IMR-90 (cell line): ENCODE measurements around the gene FDXR. TPM values are rescaled to one million over a fixed set of nuclear protein-coding genes. Genes with fewer than 3 reads are reported as not detected.
A peak's percentile ranks its signal among the peaks of the same experiment; 100 is the strongest.

Experiments
- ATAC-seq: fragments of 200-7000 bp; cut with Tn5 transposase; 2 replicates; pipeline ENCODE4 v1.9.1; 2020; ENCODE audit warnings: low read depth, mild to moderate bottlenecking, moderate library complexity
- BruUV-seq: library from RNA; stranded (reverse); fragments of 400-500 nt; replicated peaks from 2 replicates; lab custom pipeline; 2021; lab: Mats Ljungman, UMichigan
- CTCF ChIA-PET: fragments of 300-600 bp; formaldehyde crosslinking; extraction: SDS; loops from one replicate; lab custom pipeline; 2021; ENCODE audit warnings: antibody characterized with exemption; lab: Yijun Ruan, JAX
- POLR2A ChIA-PET: fragments of 300-600 bp; sonication (Branson Sonifier 250); formaldehyde crosslinking; loops from one replicate; lab custom pipeline; 2022; ENCODE audit warnings: antibody characterized with exemption; ENCODE audit not compliant: unreplicated experiment; lab: Charles Lee
- DNase-seq: peaks from one replicate; pipeline ENCODE4 v3.0.0; 2013
- H2AFZ ChIP-seq: replicated peaks from 2 replicates; pipeline ENCODE3; 2013; ENCODE audit warnings: low read length, mild to moderate bottlenecking; ENCODE audit not compliant: poor library complexity
- H2AK5ac ChIP-seq: 2 replicates; pipeline ENCODE4 v1.6.1; 2013; ENCODE audit warnings: low read depth, low read length, inconsistent platforms
- H2AK9ac ChIP-seq: replicated peaks from 2 replicates; pipeline ENCODE3; 2013; ENCODE audit warnings: mild to moderate bottlenecking, low read depth, low read length, moderate library complexity; ENCODE audit not compliant: poor library complexity
- H2BK120ac ChIP-seq: 2 replicates; pipeline ENCODE4 v1.6.1; 2013; ENCODE audit warnings: low read depth, low read length, inconsistent platforms
- H2BK15ac ChIP-seq: 3 replicates; pipeline ENCODE4 v1.6.1; 2013; ENCODE audit warnings: low read depth, low read length, inconsistent platforms
- H2BK20ac ChIP-seq: 2 replicates; pipeline ENCODE4 v1.6.1; 2013; ENCODE audit warnings: low read depth, mild to moderate bottlenecking, inconsistent platforms, low read length, moderate library complexity
- H2BK5ac ChIP-seq: 2 replicates; pipeline ENCODE4 v1.6.1; 2013; ENCODE audit warnings: mild to moderate bottlenecking, low read depth, low read length, inconsistent platforms; ENCODE audit not compliant: poor library complexity, severe bottlenecking
- H3K14ac ChIP-seq: replicated peaks from 2 replicates; pipeline ENCODE4 v1.6.1; 2013; ENCODE audit warnings: low read depth, low read length, inconsistent platforms
- H3K18ac ChIP-seq: 2 replicates; pipeline ENCODE4 v1.6.1; 2013; ENCODE audit warnings: low read depth, low read length, control low read depth
- H3K23ac ChIP-seq: 2 replicates; pipeline ENCODE4 v1.6.1; 2013; ENCODE audit warnings: low read depth, low read length, inconsistent platforms
- H3K27ac ChIP-seq: 2 replicates; pipeline ENCODE4 v1.5.1; 2013; ENCODE audit warnings: mild to moderate bottlenecking, control low read depth, low read length; ENCODE audit not compliant: insufficient read depth
- H3K27me3 ChIP-seq: 2 replicates; pipeline ENCODE4 v1.6.1; 2013; ENCODE audit warnings: low read length; ENCODE audit not compliant: control insufficient read depth, insufficient read depth
- H3K36me3 ChIP-seq: 2 replicates; pipeline ENCODE4 v1.6.1; 2013; ENCODE audit warnings: low read length, mixed read lengths; ENCODE audit not compliant: control insufficient read depth, insufficient read depth
- H3K4ac ChIP-seq: 2 replicates; pipeline ENCODE4 v1.6.1; 2013; ENCODE audit warnings: low read depth, low read length, inconsistent platforms
- H3K4me1 ChIP-seq: 2 replicates; pipeline ENCODE4 v1.6.1; 2013; ENCODE audit warnings: low read length, mixed read lengths; ENCODE audit not compliant: control insufficient read depth, insufficient read depth
- H3K4me2 ChIP-seq: 2 replicates; pipeline ENCODE4 v1.6.1; 2013; ENCODE audit warnings: low read depth, mild to moderate bottlenecking, control low read depth, low read length, moderate library complexity
- H3K4me3 ChIP-seq: 2 replicates; pipeline ENCODE4 v1.5.1; 2013; ENCODE audit warnings: low read depth, mild to moderate bottlenecking, control low read depth, low read length, moderate library complexity; ENCODE audit not compliant: insufficient read depth
- H3K56ac ChIP-seq: 2 replicates; pipeline ENCODE4 v1.6.1; 2013; ENCODE audit warnings: low read length, inconsistent platforms; ENCODE audit not compliant: insufficient read depth; ENCODE audit errors: extremely low read depth
- H3K79me1 ChIP-seq, 2 experiments: 2 replicates each; pipeline ENCODE4 v1.6.1; 2013; ENCODE audit warnings: low read length in 2 of 2, inconsistent platforms in 1 of 2, low read depth in 1 of 2
- H3K9ac ChIP-seq: 2 replicates; pipeline ENCODE4 v1.6.1; 2013; ENCODE audit warnings: low read depth, low read length, control low read depth
- H3K9me1 ChIP-seq: 2 replicates; pipeline ENCODE4 v1.6.1; 2013; ENCODE audit warnings: low read length, inconsistent platforms; ENCODE audit not compliant: insufficient read depth
- H3K9me3 ChIP-seq: 2 replicates; pipeline ENCODE4 v1.6.1; 2013; ENCODE audit warnings: low read length; ENCODE audit not compliant: control insufficient read depth, insufficient read depth
- H4K20me1 ChIP-seq: 2 replicates; pipeline ENCODE4 v1.6.1; 2013; ENCODE audit warnings: low read length, inconsistent platforms; ENCODE audit not compliant: insufficient read depth
- H4K5ac ChIP-seq: 2 replicates; pipeline ENCODE4 v1.6.1; 2013; ENCODE audit warnings: mild to moderate bottlenecking, low read depth, low read length, control low read depth
- H4K8ac ChIP-seq, 2 experiments: 2 replicates each; pipeline ENCODE4 v1.6.1; 2013; ENCODE audit warnings: low read depth in 2 of 2, low read length in 2 of 2, control low read depth in 1 of 2, inconsistent platforms in 1 of 2
- H4K91ac ChIP-seq: 2 replicates; pipeline ENCODE4 v1.6.1; 2013; ENCODE audit warnings: low read depth, low read length, inconsistent platforms; ENCODE audit not compliant: insufficient read depth
- MAZ ChIP-seq: IDR thresholded peaks from 2 replicates; pipeline ENCODE4 v1.6.1; 2012; ENCODE audit warnings: low read depth, mild to moderate bottlenecking, low read length, improper control_type of control experiment, moderate library complexity, borderline replicate concordance
- WGBS, 2 experiments: methylation state at CpG; one replicate each; pipeline versions ENCODE4 v1.1.5 to v1.1.7; 2013; ENCODE audit warnings: missing lambda C conversion rate in 2 of 2; ENCODE audit not compliant: insufficient read length in 1 of 2; ENCODE audit errors: extremely low coverage in 2 of 2; 5-methylcytosine and 5-hydroxymethylcytosine counted together
- dilution Hi-C: fragments of 300-500 bp; cut with HindIII; formaldehyde crosslinking; loops from one replicate; pipeline ENCODE4 v1.14.3; 2018; ENCODE audit warnings: low sequenced_read_pairs; ENCODE audit not compliant: unreplicated experiment
- in situ Hi-C: fragments of 300-500 bp; cut with MboI; formaldehyde crosslinking; loops from 3 replicates; pipeline ENCODE4 v1.14.3; 2019; ENCODE audit warnings: low sequenced_read_pairs, inconsistent platforms, mixed read lengths
- intact Hi-C: fragments of 100-400 bp; cut with micrococcal nuclease; formaldehyde crosslinking; loops from 2 replicates; pipeline ENCODE4 v1.10.0; 2022
- polyA plus RNA-seq, 3 experiments: library from polyadenylated mRNA; depleted of rRNA; stranded (reverse); fragments of >200 nt; gene quantifications; 2 replicates each; pipeline ENCODE4 v1.2.3, GENCODE V29; 2012; ENCODE audit warnings: low replicate concordance in 1 of 3
- total RNA-seq: library from RNA; depleted of rRNA; stranded (reverse); fragments of >200 nt; gene quantifications from 2 replicates; pipeline ENCODE4 v1.2.3, GENCODE V29; 2012
- TF ChIP-seq, protein P1 (sequence below): conservative IDR thresholded peaks from 2 replicates; pipeline ENCODE4 v1.5.1; 2012; ENCODE audit warnings: mild to moderate bottlenecking, low read depth, low read length, improper control_type of control experiment

Gene FDXR
- total and polyA plus RNA-seq, 2 of the 4 experiments (the other 2 are of a cell fraction) = 12.4 to 18.6 TPM

DNA sequence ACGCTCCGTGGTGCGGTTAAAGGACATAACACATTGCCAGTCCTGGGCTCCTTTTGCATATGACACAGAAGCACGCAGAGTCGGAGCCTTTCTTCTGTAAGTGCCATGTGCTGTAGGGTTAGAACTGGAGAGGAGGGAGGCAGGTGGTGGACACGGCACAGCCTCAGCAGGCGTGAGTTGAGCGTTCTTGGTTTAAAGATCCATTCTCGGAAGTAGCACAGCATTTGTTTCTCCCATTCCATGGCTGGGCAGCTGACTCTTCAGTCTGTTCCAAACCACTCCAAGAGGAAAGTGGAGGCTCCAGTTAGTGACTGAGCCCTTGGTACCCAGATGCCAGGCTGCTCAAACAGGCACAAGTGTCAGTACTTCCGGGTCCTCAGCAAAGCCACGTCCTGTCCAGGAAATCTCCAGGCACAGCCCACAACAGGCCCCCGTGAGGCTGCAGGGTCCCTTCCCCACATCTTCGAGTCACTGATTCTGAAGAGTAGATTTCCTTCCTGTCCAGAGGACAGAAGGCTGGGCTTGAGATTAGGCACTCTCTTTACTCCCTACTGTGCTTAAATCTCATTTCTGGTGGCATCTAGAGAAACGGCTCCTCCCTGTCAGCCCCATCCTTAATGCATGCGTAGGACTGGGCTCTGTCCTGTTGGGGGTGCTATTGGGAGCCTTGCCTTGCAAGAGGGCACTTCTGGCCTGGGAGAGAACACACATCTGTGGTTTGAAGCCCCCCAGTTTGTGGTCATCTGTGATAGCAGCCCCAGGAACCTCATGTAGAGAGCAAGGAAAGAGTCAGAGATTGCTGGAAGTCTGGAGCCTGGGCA is 57.0 kb downstream of the FDXR start:
- H2BK15ac ChIP-seq = no peak overlapping the region
- intact Hi-C loops = no loop called here
- H3K4ac ChIP-seq = no peak overlapping the region
- no peaks in the 10 kb centered on the region for H4K20me1 ChIP-seq
- no peaks in the 10 kb centered on the region for H3K4me1 ChIP-seq
- H2BK5ac ChIP-seq = no peak overlapping the region
- POLR2A ChIA-PET = no interaction called here
- H4K8ac ChIP-seq = no peak overlapping the region
- WGBS, 2 experiments = 80% methylated on average over 1 of the region's 15 CpGs; no CpG with 5 or more reads in 1 of the 2 experiments
- no peak overlapping the region for H3K18ac ChIP-seq
- no TSS peak for BruUV-seq
- H2BK20ac ChIP-seq = no peak overlapping the region
- no peak overlapping the region for H4K5ac ChIP-seq
- no peak overlapping the region for H3K14ac ChIP-seq
- H3K27ac ChIP-seq = no peak overlapping the region
- 0 out of 2 replicates have a peak, but pooled peaks cover 3% of the 10 kb centered on the region for H3K9me1 ChIP-seq
- H3K79me1 ChIP-seq = no peaks in the 10 kb centered on the region
- no peak overlapping the region for H3K9ac ChIP-seq
- DNase-seq (no peak), ATAC-seq (no peak)
- CTCF ChIA-PET = no interaction called here
- H2AK9ac ChIP-seq = no peak overlapping the region
- no peak overlapping the region for H3K23ac ChIP-seq
- H3K36me3 ChIP-seq = peaks cover 10% of the 10 kb centered on the region
- H2AFZ ChIP-seq = no peak overlapping the region
- no peak overlapping the region for H3K56ac ChIP-seq
- in situ Hi-C loops = no loop called here
- no peak overlapping the region for H4K91ac ChIP-seq
- H2AK5ac ChIP-seq = no peak overlapping the region
- TF ChIP-seq MAZ = no peak
- TF ChIP-seq, protein P1, sequence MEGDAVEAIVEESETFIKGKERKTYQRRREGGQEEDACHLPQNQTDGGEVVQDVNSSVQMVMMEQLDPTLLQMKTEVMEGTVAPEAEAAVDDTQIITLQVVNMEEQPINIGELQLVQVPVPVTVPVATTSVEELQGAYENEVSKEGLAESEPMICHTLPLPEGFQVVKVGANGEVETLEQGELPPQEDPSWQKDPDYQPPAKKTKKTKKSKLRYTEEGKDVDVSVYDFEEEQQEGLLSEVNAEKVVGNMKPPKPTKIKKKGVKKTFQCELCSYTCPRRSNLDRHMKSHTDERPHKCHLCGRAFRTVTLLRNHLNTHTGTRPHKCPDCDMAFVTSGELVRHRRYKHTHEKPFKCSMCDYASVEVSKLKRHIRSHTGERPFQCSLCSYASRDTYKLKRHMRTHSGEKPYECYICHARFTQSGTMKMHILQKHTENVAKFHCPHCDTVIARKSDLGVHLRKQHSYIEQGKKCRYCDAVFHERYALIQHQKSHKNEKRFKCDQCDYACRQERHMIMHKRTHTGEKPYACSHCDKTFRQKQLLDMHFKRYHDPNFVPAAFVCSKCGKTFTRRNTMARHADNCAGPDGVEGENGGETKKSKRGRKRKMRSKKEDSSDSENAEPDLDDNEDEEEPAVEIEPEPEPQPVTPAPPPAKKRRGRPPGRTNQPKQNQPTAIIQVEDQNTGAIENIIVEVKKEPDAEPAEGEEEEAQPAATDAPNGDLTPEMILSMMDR = 0 out of 2 replicates have a peak, but pooled peaks have one; percentile 8
- no peaks in the 10 kb centered on the region for H3K27me3 ChIP-seq
- no peak overlapping the region for H3K4me3 ChIP-seq
- H2BK120ac ChIP-seq = no peak overlapping the region
- dilution Hi-C loops = no loop called here
- no peaks in the 10 kb centered on the region for H3K9me3 ChIP-seq
- no peak overlapping the region for H3K4me2 ChIP-seq
